Spleen (tissue), 7 donors: Measurements from ENCODE around the gene FA2H.

Experiments used
- POLR2A ChIP-seq, 3 donors: fragments of 450-650 bp; IDR thresholded peaks; one replicate each; pipeline ENCODE4 v1.5.1; 2017; ENCODE audit warnings: antibody characterized with exemption in 3 of 3, mild to moderate bottlenecking in 1 of 3
- TF ChIP-seq, protein P1 (sequence below), 11 experiments: fragments of 200-600 bp in 7 of 11; fragments of 450-650 bp in 4 of 11; sonication (generic) in 4 of 11; IDR thresholded peaks in 8 of 11; conservative IDR thresholded peaks in 3 of 11; 1 replicate in 7 of 11; 2 replicates in 4 of 11; pipeline versions ENCODE4 v1.4.0 to v1.8.0; 2016 to 2021; ENCODE audit warnings: antibody characterized with exemption in 11 of 11, inconsistent platforms in 4 of 11, mild to moderate bottlenecking in 1 of 11
- donor health status: DM: no; HTN: no; CAD: no; lungs with moderate emphysema.
- donor health status: DM: no; HTN: no; CAD: no.
- donor health status: DM: no; HTN: no; CAD: no.

DNA sequence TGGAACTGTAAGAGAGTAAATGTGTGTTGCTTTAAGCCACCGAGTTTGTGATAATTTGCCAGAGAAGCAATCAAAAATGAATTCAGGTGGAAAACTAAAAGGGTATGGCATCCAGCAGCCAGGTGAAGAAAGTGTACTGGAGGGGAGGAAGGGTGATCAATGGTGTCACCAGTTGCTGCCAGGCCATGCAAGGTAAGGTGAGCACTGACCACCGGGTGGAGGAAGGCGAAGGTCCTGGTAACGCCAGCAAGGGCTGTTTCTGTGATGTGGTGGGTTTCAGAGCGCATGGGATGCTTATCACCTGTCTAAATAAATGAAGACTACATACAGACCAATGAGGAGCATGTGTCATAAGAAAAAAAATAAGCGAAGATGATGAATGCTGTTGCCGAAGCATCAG, 6.9 kb downstream of the FA2H start:
- TF ChIP-seq, protein P1, sequence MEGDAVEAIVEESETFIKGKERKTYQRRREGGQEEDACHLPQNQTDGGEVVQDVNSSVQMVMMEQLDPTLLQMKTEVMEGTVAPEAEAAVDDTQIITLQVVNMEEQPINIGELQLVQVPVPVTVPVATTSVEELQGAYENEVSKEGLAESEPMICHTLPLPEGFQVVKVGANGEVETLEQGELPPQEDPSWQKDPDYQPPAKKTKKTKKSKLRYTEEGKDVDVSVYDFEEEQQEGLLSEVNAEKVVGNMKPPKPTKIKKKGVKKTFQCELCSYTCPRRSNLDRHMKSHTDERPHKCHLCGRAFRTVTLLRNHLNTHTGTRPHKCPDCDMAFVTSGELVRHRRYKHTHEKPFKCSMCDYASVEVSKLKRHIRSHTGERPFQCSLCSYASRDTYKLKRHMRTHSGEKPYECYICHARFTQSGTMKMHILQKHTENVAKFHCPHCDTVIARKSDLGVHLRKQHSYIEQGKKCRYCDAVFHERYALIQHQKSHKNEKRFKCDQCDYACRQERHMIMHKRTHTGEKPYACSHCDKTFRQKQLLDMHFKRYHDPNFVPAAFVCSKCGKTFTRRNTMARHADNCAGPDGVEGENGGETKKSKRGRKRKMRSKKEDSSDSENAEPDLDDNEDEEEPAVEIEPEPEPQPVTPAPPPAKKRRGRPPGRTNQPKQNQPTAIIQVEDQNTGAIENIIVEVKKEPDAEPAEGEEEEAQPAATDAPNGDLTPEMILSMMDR (IDR thresholded peaks at IDR 0.05 in 8 of 11, conservative IDR thresholded peaks at IDR 0.05 in 3 of 11) = no peak
- TF ChIP-seq POLR2A (IDR thresholded peaks at IDR 0.05) = no peak
